NCI-H1105 (cell line): Measurements from ENCODE around the gene CST7.
"Not testable (repeated sequence)": the region's sequence is repeated elsewhere in the genome, so short reads cannot be mapped to it uniquely, and the experiment has no call there.

ENCODE experiments used
- DNase-seq: peaks from one replicate; lab custom pipeline; 2025; lab: John Stamatoyannopoulos, UW

The CST7 gene

DNA sequence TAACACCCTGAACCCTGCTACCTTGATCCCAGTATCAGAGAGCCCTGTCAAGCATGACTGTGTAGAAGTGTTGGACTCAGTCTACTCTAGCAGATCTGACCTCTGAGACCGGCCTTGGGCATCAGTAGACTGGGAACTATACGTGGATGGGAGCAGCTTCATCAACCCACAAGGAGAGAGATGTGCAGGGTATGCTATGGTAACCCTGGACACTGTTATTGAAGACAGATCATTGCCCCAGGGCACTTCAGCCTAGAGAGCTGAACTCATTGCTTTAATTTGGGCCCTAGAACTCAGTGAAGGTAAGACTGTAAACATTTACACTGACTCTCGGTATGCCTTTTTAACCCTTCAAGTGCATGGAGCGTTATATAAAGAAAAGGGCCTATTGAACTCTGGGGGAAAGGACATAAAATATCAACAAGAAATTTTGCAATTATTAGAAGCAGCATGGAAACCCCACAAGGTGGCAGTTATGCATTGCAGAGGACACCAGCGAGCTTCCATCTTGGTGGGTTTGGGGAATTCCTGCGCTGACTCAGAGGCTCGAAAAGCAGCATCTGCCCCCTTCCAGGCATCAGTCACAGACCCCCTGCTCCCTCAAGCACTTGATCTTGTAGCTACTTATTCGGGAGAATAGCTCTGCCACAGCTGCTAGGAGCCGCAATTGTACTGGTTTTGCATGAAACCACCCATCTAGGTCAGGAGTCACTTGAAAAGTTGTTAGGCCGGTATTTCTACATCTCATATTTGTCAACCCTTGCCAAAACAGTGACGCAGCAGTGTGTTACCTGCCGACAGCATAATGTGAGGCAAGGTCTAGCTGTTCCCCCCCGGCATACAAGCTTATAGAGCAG is 19.0 kb upstream of the CST7 start:
- peak; percentile 92 for DNase-seq

DNA sequence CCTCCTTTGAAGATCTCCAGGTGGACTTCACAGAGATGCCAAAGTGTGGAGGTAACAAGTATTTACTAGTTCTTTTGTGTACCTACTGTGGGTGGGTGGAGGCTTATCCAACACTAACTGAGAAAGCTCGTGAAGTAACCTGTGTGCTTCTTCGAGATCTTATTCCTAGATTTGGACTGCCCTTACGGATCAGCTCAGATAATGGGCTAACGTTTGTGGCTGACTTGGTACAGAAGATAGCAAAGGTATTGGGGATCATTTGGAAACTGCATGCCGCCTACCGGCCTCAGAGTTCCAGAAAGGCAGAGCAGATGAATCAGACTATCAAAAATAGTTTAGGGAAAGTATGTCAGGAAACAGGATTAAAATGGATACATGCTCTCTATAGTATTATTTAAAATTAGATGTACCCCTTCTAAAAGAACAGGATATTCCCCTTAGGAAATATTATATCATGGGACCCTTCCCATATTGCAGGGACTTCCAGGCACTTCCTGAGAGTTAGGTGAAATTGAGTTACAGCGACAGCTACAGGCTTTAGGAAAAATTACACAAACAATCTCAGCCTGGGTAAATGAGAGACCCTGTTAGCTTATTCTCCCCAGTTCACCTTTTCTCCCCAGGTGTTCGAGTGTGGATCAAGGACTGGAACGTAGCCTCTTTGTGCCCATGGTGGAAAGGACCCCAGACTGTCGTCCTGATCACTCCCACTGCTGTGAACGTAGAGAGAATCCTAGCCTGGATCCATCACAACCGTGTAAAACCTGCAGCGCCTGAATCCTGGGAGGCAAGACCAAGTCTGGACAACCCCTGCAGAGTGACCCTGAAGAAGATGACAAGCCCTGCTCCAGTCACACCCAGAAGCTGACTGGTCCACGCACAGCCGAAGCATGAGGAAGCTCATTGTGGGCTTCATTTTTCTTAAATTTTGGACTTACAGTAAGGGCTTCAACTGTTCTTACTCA is 18.1 kb upstream of the CST7 start:
- not testable (repeated sequence) for DNase-seq

DNA sequence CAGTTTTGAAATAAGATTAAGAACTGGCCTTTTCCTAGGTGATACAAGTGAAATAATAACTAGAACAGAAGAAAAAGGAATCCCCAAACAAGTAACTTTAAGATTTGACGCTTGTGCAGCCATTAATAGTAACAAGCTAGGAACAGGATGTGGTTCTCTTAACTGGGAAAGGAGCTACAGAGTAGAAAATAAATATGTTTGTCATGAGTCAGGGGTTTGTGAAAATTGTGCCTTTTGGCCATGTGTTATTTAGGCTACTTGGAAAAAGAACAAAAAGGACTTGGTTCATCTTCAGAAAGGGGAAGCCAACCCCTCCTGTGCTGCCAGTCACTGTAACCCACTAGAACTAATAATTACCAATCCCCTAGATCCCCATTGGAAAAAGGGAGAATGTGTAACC is 17.2 kb upstream of the CST7 start:
- not testable (repeated sequence) for DNase-seq

DNA sequence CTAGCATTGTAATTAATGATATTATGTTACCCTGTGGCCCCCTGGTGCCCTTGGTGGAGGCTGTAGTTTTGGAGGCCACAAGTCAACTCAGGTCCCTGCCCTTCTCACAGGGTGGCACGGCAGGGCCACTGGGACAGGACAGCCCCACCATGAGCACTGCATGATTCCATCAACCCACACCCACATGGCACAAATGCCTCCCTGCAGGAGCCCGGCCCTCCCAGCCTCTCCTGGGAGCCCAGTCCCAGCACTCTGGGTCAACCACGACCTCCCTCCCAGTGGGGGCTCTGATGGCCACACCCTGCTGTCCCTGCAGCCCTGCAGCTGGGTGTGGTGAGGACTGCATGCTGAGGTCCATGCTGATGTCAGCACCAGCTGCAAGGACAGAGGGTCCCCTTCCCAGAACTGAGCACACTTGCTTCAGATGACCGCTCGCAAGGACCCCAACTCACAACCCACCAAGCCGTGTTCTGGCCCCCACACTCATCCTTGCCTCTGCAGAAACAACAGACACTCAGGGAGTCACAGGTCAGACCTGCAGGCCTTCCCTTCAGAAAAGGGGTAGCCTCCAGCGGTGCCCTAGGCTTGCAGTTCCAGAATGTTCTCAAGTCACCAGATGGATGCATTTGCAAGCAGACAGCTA is 15.7 kb upstream of the CST7 start:
- DNase-seq, result no peak

DNA sequence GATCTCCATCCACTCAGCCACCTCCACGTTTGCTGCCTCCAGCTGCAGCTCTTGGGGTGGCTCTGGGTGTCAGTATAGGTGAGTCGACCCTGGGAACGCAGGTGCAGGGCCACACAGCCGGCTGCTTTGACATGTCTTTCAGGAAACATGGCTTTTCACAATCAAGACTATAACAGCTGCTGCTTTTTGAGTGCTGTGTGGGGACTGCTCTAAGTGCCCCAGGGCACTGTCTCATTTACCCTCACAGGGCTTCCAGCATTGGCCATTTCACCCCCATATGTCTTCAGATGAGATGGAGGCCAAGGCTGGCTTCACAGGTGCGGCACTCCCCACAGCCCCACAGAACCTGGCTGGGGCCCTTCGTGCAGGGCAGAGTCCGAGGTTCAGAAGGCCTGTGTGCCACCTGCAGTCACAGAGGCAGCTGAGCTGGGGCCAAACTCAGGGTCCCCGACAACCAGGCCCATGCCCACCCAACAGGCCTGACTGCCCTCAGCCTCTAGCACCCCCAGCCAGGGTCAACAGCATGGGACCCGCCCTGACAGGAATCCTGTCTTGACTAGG is 14.9 kb upstream of the CST7 start:
- no peak for DNase-seq

DNA sequence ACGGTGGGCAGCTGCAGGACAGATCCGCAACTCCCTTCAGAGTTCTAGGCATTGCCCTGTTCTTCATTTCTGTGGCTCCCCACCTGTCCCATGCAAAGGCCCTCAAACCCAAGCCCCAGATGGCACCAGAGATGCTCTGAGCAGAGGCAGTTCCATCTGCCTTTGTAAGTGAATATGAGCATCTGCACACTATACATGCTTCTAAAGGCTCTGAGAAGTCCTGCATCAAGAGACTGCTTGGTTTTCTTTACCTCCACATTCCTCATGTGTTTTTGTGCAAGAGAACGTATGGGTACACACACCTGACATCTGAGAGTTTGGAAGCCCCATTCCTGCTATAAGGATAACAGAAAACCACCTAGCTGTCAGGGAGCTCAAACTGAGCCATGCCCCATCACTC is 14.4 kb upstream of the CST7 start:
- no peak for DNase-seq

DNA sequence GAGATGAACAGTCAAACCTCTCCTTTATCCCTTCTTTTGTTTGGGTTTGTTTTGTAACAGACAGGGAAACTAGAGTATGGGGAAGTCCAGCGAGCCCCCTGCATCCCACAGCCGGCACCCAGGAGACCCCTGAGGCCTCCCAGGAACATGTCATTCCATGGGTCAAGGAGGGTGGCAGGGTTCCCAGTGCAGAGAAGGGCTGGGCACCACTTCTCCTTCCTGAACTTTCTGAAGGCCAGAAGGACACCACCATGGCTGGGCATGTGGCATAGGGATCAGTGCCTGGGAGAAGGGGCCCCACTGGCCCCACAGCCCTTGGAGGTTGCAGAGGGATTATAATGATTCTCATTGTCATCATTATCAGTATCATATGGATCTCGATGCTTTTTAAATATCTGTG is 13.9 kb upstream of the CST7 start:
- DNase-seq, result no peak

DNA sequence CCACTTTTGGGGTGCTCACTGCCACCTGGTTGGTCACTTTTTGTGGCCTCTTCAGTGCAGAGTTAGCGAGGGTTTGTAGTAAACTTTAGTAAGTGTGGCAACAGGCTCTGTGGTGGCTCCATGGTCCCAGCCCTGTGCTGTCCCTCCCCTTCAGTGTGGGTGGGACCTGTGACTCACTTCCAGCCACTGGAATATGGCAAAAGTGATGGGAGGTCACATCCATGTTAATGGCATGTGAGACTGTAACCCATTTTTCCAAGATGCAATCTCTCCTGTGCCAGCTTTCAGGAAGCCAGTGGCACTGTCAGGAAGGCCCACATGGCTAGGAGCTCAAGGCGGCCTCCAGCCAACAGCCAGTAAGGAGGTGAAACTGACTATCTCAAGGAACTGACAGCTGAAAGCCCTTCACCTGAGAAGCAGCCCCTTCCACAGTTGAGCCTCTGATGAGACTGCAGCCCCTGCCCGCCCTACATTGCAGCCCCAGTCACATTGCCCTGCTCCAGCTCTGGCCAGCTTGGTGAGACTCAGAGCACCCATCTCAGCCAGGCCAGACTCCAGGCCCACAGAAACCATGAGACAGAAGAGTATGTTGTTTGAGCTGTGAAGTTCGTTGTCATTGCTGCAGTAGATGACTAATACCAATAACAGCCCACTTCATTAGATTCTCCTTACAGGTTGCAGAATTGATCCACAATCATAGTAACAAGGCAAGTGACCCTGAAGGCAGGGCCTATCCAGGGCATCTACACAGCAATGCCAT is 13.1 kb upstream of the CST7 start:
- DNase-seq, result no peak

DNA sequence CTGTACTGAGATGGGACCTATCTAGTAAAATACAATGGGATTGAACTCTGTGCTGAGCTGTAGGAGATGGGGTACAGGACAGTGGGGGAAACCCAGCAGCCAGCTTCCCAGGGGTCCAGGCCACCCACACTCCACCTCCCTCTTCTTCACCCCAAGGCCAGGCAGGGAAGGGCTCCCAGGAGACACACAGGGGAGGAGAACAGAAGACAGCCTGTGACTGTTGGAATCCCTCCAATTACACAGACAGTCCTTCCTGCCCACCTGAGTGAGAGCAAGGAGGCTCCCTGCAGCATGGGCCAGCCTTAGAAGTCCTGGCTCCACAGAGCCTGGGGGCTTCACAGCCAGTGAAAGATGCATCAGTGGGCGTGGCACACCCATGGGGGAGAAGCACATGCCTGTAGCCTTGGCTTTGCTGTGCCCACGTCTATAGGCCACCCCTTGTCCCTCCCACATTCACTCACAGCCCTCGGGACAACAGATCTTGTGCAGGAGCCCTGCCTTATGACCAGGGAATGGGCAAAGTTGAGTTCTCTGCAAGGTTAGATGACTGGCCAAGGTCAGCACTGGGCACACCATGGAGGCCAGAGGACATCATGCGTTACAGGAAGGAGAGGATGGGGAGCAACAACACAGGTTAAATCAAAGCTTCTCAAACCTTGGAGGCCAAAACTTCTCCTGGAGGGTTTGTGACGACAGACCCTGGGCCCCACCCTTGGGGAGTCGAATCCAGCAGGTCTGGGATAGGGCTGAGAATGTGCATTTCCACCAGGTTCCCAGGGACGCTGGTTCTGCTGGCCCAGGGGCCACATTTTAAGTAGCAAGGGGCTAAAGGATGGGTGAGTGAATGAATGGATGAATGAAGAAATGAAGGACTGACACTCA is 12.3 kb upstream of the CST7 start:
- DNase-seq, result no peak

DNA sequence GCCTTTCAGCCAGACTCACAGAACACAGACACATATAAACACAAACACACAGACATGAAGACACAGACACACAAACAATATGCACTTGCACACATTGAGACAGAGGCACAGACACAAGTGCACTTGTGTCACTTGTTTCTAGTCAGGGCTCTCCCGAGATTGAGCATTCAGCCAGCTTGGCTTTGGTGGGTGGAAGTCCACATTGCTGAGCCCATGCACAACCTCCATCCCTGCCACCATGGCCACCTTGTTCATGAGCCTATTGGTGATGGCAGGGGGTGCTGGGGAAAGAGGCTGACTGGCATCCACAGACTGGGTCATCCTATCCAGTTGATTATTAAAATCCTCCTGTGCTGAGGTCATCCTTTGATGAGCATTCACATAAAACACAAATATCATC is 11.5 kb upstream of the CST7 start:
- DNase-seq, result no peak

DNA sequence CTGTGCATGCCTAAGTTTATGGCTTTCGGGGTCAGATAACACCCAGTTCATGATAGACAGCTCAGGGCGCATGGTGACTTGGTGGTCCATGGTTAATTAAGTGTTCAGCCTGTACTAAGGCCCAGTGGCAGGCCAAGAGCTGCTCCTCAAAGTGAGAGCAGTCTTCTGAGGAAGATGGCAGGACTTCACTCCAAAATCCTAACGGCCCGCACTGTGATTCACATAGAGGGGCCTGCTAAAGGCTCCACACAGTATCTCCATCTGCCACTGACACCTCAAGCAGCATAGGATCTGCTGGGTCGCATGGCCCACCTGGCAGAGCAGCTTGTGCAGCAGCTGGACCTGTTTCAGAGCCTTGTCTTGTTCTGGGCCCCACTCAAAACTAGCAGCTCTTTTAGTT is 10.6 kb upstream of the CST7 start:
- DNase-seq, result no peak

DNA sequence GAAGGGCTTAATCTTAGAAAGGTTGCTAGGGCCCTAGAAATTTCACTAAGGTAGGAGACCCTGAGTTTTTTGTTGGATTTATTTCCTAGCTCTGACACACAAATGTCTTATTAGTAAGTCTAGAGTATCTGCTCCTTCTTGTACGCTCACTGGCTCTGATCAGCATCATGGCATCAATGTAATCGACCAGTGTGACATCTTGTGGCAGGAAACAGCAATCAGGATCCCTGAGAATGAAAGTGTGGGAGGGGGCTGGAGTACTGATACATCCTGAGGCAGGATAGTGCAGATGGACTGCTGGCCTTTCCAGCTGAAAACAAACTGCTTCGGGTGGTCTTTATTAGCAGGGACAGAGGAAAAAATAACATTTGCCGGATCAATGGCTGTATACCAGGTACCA is 10.0 kb upstream of the CST7 start:
- no peak for DNase-seq

DNA sequence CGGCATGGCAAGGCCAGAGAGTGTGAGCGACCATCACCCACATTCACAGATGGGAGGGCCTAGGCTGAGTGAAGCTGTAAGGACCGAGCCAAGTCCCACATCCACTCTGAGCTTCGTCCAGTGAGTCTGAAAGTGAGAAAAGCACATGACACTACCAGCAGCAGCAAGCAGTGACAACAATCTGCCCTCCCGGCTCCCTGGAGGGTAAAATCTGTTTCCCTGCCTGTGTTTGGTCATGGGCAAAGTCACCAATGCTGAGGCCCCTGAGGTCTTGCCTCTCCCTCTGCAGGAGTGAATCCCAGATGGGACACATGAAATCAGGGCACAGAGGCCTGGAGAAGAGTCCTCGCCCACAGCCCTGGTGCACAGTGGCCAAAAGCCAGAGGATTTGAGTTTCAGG is 6.4 kb upstream of the CST7 start:
- no peak for DNase-seq

DNA sequence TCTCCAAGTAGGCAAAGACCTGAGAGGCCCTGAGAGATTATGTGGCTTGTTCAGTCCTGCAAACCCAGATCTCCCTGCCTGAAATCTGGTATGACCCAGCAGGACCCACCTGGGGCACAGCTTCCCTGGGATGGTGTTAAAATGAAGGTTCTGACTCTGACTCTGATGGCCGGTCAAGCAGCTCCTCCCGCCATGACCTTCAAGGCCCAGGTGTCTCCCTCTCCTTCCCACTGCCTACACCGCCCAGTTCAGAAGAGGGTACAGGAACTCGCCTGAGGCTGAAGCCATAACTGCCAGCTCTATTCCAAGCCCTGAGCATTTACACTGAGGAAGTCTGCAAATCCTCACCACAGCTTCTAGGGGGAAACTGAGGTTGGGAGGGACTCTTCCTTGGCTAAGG is 5.9 kb upstream of the CST7 start:
- no peak for DNase-seq

DNA sequence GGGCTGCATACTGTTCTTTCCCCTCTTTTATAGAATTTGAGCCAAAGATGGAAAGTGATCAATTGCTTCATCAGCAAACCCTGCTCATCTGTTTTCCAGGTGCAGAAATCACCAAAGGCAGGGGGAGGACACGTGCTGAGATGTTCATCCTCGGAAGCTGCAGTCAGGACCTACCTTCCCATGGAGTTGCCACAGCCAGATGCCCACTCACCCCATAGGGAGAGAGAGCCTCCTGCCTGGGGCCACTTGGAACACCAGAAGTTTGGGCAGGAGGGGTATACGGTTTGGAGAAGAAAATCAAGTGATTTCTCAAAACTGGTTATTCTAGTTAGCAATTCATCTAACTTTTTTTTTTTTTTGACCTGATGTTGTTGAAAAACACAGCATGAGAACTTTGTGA is 5.3 kb upstream of the CST7 start:
- DNase-seq, result no peak

DNA sequence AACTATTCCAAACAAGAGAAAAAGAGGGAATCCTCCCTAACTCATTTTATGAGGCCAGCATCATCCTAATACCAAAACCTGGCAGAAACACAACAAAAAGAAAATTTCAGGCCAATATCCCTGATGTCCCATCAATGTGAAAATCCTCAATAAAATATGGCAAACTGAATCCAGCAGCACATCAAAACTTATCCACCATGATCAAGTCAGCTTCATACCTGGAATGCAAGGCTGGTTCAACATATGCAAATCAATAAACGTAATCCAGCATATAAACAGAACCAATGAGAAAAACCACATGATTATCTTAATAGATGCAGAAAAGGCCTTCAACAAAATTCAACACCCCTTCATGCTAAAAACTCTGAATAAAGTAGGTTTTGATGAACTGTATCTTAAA is 2.7 kb upstream of the CST7 start:
- DNase-seq, result not testable (repeated sequence)

DNA sequence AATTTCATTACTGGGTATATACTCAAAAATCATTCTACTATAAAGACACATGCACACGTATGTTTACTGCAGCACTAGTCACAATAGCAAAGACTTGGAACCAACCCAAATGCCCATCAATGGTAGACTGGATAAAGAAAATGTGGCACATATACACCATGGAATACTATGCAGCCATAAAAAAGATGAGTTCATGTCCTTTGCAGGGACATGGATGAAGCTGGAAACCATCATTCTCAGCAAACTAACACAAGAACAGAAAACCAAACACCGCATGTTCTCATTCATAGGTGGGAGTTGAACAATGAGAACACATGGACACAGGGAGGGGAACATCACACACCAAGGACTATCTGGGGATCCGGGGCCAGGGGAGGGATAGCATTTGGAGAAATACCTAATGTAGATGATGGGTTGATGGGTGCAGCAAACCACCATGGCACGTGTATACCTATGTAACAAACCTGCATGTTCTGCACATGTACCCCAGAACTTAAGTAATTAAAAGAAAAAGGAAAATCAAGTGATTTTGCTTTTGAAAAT is 602 bp upstream of the CST7 start:
- DNase-seq, result not testable (repeated sequence)

DNA sequence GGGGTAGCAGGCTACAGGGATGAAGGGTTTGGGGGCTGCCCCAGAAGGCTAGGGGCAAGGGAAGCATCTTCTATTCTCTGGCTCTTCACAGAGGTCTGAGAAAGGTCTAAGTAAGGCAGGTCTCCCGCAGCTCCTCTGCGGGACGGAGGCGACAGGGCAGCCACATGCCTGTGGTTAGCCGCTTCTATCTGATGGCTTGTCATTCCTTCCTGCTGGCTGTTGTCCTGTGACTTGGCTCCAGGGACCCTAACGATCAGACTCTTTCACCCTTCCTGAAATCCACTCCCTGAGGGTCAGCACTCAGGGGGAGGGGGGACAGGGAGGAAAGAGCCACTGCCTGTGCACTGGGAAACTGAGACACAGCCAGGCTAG is 673 bp downstream of the CST7 start:
- DNase-seq, result no peak

DNA sequence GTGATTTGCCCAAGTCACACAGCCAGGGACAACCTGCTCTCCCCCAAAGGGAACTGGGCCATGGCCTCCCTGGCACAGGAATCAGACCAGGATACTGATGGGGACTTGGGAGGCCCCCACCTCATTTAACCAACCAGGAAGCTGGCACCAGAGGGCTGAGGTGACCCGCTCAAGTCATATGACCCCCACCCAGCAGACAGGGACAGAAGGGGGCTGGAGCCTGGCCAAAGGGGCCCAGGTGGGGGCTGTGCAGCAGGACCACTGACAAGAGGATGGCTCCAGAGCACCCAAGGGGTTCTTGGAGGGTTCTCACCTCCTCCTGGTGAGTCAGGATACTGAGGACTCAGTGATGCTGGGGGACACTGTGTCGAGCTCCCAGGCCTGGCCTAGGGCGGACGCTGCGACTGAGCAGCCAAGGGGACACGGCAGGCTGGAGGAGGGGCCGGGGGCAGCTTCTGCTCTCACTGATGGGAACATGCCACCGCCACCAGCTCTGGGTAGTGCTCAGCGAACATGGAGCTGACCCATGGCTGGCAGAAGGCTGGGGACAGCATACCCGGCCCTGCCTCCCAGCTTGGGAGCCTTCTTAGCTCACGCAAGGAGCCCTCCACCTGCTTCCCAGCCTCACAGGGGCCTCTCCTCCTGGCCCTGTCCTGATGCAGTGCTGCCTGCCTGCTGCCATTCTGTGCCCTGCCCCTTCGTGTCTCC is 1.2 kb downstream of the CST7 start:
- DNase-seq, result no peak
